ENCODE results near the gene ACAD10.
"Not testable (repeated sequence)": the region's sequence is repeated elsewhere in the genome, so short reads cannot be mapped to it uniquely, and the experiment has no call there.

The ACAD10 gene

DNA sequence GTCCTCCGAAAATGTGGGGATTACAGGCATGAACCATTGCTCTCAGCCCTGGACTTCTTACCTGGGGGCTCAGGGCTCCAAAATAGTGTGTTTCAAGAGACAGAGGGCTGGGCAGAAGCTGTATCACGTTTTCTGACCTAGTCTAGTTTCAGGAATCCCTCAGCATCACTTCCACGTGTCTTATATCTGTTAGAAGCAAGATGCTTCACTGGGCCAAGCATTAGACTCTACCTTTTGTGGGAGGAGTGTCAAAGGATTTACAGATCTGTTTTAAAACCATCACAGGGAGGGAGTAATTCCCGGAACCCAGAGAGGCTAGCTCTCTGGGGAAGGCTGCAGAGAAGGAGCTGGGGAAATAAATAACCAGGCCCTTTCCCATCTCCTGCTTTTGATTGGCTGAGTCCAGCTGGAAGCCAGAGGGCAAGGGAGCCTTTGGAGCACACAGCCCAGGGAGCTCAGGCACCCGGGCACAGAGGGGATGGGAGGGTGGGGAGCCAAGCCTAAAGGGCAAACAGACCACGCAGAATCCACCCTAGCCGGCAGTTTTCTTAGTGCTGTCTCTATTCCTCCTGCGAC is 47.6 kb downstream of the ACAD10 start:
- DNase-seq (ENCODE audit: low read depth), result no peak
- no peak for TF ChIP-seq CTCF (conservative IDR thresholded peaks at IDR 0.05; ENCODE audit: low read depth, low read length)

DNA sequence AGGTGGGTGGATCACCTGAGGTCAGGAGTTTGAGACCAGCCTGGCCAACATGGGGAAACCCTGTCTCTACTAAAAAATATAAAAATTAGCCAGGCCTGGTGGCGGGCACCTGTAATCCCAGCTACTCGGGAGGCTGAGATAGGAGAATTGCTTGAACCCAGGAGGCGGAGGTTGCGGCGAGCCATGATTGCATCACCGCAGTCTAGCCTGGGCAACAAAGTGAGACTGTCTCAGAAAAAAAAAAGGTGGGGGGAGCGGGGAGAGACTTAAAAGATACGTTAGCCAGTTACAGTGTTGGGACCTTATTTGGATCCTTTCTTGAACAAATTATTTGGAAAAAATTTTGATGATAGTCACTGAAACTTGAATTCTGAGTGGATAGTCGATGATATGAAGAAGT is 53.7 kb downstream of the ACAD10 start:
- H3K4me3 ChIP-seq (ENCODE audit: low read depth, low read length); DNase-seq (ENCODE audit: low read depth): not testable (repeated sequence)

More for the DNA sequence above, 47.6 kb downstream of the ACAD10 start:
- no peak overlapping the region for H3K4me3 ChIP-seq (ENCODE audit: low read depth, low read length)

GRCh38 chr12:111741235-111741812 is 55.5 kb downstream of the ACAD10 start:
- no peak overlapping the region for H3K4me3 ChIP-seq (ENCODE audit: low read depth, low read length)
- no peak for TF ChIP-seq CTCF (conservative IDR thresholded peaks at IDR 0.05; ENCODE audit: low read depth, low read length)
- DNase-seq (ENCODE audit: low read depth), result peak; percentile 56

DNA sequence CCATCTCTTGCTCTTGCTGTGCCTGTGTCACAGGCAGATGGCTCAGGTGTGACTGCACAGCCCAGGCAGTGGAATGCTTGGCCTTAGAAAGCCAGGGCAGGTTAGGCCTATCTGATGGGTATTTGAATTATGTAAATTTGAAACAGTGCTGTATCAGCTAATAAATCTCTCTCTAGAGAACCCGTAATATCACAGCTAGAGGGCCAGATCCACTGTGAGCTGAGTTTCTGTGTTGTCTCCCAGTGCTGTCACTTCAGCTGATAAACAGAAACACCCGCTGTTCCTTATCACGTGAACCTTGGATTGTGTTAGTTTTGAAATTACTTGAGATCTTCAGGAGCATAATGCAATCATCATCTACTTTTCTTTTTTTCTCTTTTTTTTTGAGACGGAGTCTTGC is 59.4 kb downstream of the ACAD10 start:
- TF ChIP-seq CTCF (conservative IDR thresholded peaks at IDR 0.05; ENCODE audit: low read depth, low read length), result no peak
- H3K4me3 ChIP-seq (ENCODE audit: low read depth, low read length), result no peak overlapping the region
- no peak for DNase-seq (ENCODE audit: low read depth)

GRCh38 chr12:111747333-111747732 is 61.5 kb downstream of the ACAD10 start:
- DNase-seq (ENCODE audit: low read depth), result no peak
- no peak for TF ChIP-seq CTCF (conservative IDR thresholded peaks at IDR 0.05; ENCODE audit: low read depth, low read length)
- no peak overlapping the region for H3K4me3 ChIP-seq (ENCODE audit: low read depth, low read length)

GRCh38 chr12:111748151-111748672 is 62.4 kb downstream of the ACAD10 start:
- no peak for DNase-seq (ENCODE audit: low read depth)
- TF ChIP-seq CTCF (conservative IDR thresholded peaks at IDR 0.05; ENCODE audit: low read depth, low read length), result no peak
- H3K4me3 ChIP-seq (ENCODE audit: low read depth, low read length), result no peak overlapping the region

- TF ChIP-seq CTCF (conservative IDR thresholded peaks at IDR 0.05; ENCODE audit: low read depth, low read length), result no peak
- no peak for DNase-seq (ENCODE audit: low read depth)
- H3K4me3 ChIP-seq (ENCODE audit: low read depth, low read length), result no peak overlapping the region
These were observed 63.0 kb downstream of the ACAD10 start for GRCh38 chr12:111748867-111749266.

All from choroid plexus epithelial cell (primary cell).